ENCODE results near the gene STK32A.
A peak's percentile ranks its signal among the peaks of the same experiment; 100 is the strongest.

Gene STK32A

DNA sequence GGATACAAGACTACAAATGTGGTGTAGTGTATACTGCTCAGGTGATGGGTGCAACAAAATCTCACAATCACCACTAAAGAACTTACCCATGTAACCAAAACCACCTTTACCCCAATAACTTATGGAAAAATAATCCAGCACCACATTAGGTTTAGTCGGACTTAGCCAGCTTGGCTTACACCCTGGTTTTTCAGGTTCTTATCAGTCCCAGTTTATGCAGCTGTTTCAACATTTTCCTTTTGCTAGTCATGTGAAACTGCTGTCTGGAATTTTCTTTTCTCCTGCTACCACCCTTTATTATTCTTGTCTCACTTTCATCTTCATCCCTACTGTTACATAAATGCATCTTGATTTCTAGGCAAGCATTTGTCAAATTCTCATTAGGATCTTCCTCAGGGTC, 51.5 kb downstream of the STK32A start:
- no peak for TF ChIP-seq JUND (IDR thresholded peaks at IDR 0.05; ENCODE audit: low read depth)
- in situ Hi-C loops (cut with HindIII; ENCODE audit: low pct_unique_long_range_greater_than_20kb, low sequenced_read_pairs): no loop called here
- no peak for DNase-seq (ENCODE audit: low read depth in 1 of 2, low spot score in 1 of 2)

DNA sequence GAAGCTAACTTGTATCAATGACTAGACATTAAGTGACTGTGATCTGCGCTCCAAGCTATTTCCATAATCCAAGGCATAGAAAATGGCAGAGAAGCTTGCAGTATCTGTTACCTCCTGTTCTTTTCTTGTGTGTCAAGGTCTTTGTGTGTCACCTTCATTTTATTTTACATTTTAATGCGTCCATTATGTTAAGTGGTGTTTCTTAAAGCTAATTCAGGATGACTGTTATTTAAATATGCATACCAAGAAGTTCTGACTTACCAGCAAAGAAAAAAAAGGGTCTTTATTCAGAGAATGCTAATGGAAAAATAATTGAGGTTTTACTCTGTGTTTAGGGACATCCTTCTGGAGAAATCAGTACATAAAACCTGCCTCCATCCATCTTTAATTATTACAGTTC, 52.3 kb downstream of the STK32A start:
- in situ Hi-C loops (cut with HindIII; ENCODE audit: low pct_unique_long_range_greater_than_20kb, low sequenced_read_pairs): no loop called here
- DNase-seq (ENCODE audit: low read depth in 1 of 2, low spot score in 1 of 2): no peak
- TF ChIP-seq JUND (IDR thresholded peaks at IDR 0.05; ENCODE audit: low read depth): no peak

- TF ChIP-seq JUND (IDR thresholded peaks at IDR 0.05; ENCODE audit: low read depth): no peak
- no peak for DNase-seq (ENCODE audit: low read depth in 1 of 2, low spot score in 1 of 2)
- in situ Hi-C loops (cut with HindIII; ENCODE audit: low pct_unique_long_range_greater_than_20kb, low sequenced_read_pairs): no loop called here
These were observed 55.4 kb downstream of the STK32A start for GRCh38 chr5:147290261-147290660.

- DNase-seq (ENCODE audit: low read depth in 1 of 2, low spot score in 1 of 2): no peak
These were observed 68.4 kb downstream of the STK32A start for GRCh38 chr5:147303251-147303650.

GRCh38 chr5:147303976-147304375, 69.2 kb downstream of the STK32A start:
- in situ Hi-C loops (cut with HindIII; ENCODE audit: low pct_unique_long_range_greater_than_20kb, low sequenced_read_pairs): no loop called here
- no peak for DNase-seq (ENCODE audit: low read depth in 1 of 2, low spot score in 1 of 2)
- TF ChIP-seq JUND (IDR thresholded peaks at IDR 0.05; ENCODE audit: low read depth): no peak

More at GRCh38 chr5:147303251-147303650, 68.4 kb downstream of the STK32A start:
- no peak for TF ChIP-seq JUND (IDR thresholded peaks at IDR 0.05; ENCODE audit: low read depth)
- in situ Hi-C loops (cut with HindIII; ENCODE audit: low pct_unique_long_range_greater_than_20kb, low sequenced_read_pairs): no loop called here

GRCh38 chr5:147305147-147305546, 70.3 kb downstream of the STK32A start:
- in situ Hi-C loops (cut with HindIII; ENCODE audit: low pct_unique_long_range_greater_than_20kb, low sequenced_read_pairs): no loop called here
- no peak for TF ChIP-seq JUND (IDR thresholded peaks at IDR 0.05; ENCODE audit: low read depth)
- peak in 1 of 2 experiments; percentile 34 for DNase-seq (ENCODE audit: low read depth in 1 of 2, low spot score in 1 of 2)

DNA sequence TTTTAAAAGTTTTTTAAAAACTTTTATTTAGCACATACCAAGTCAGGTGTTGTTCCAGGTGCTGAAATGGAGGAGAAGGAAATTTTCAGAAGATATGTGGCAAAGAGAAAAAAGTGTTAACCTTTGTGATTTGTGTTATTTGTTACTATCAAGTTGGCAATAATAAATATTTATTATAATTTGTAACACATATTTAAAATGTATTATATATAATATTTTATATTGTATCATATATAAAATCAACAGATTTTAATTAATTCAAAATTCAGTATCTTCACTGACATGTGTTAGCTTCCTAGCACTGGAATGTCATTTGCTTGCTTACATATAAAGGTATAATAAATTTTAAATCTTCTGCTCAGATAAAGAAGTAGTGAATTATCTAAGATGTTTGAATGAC, 71.5 kb downstream of the STK32A start:
- no peak for TF ChIP-seq JUND (IDR thresholded peaks at IDR 0.05; ENCODE audit: low read depth)

DNA sequence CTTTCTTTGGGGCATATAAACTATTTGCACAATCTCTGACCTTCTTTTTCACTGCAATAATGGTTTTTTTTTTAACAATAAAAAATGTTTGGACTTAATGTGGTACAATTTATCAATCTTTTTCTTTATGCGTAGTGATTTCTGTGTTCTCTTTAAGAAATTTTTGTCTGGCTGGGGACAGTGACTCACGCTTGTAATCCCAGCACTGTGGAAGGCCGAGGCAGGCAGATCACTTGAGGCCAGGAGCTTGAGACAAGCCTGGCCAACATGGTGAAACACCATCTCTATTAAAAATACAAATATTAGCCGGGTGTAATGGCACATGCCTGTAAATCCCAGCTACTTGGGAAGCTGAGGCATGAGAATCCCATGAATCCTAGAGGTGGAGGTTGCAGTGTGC, 72.3 kb downstream of the STK32A start:
- TF ChIP-seq JUND (IDR thresholded peaks at IDR 0.05; ENCODE audit: low read depth): no peak
- no peak for DNase-seq (ENCODE audit: low read depth in 1 of 2, low spot score in 1 of 2)
- in situ Hi-C loops (cut with HindIII; ENCODE audit: low pct_unique_long_range_greater_than_20kb, low sequenced_read_pairs): no loop called here

More for the DNA sequence above, 71.5 kb downstream of the STK32A start:
- DNase-seq (ENCODE audit: low read depth in 1 of 2, low spot score in 1 of 2): no peak
- in situ Hi-C loops (cut with HindIII; ENCODE audit: low pct_unique_long_range_greater_than_20kb, low sequenced_read_pairs): no loop called here

DNA sequence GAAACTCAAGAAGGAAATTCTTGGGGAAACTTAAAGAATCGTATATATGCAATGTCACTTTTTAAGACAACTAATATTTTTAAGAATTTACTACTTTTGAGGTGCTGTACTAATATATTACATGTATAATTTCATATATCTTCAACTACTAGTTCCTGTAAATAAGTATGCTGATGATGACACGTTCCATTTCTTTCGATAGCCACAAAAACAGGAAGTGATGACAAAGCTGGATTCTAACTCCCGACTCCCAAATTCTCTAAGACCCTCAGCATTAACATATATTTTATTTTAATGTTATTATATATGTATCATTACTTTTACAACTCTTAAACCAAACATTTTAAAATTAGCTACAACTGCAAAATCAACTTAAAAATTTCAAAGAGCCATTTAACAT, 74.8 kb downstream of the STK32A start:
- no peak for DNase-seq (ENCODE audit: low read depth in 1 of 2, low spot score in 1 of 2)
- in situ Hi-C loops (cut with HindIII; ENCODE audit: low pct_unique_long_range_greater_than_20kb, low sequenced_read_pairs): no loop called here
- TF ChIP-seq JUND (IDR thresholded peaks at IDR 0.05; ENCODE audit: low read depth): no peak

DNA sequence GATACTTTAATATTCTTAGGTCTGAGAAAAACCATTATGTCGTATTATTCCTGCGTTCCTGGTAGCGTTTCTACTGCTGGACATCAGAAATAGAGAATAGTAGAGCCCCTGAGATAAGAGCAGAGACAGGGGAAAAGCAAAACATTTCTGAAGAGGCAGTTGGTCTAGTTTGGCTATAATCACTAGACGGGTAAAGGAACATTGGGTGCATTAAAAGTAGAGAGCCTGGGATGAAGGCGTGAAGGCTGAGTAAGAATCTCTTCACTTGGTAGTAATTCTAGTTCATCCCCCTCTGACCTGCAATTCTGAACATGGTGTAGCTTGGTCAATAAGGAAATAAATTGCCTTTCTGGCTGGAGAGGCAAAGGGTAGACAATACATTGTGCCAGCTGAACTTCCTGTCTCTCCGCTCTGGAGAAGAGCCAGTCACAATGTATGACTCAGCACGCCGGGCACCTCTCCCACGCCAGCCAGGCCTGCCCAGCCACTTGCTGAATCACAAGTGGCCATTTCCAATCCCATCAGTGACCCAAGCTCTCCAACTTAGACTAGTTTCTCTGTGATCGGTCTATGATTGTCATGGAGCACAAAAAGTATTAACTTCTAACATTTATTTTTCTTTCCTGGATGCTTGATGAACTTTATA, 75.4 kb downstream of the STK32A start:
- DNase-seq (ENCODE audit: low read depth in 1 of 2, low spot score in 1 of 2): peak; percentile 19 to 88
- in situ Hi-C loops (cut with HindIII; ENCODE audit: low pct_unique_long_range_greater_than_20kb, low sequenced_read_pairs): no loop called here
- TF ChIP-seq JUND (IDR thresholded peaks at IDR 0.05; ENCODE audit: low read depth): no peak

DNA sequence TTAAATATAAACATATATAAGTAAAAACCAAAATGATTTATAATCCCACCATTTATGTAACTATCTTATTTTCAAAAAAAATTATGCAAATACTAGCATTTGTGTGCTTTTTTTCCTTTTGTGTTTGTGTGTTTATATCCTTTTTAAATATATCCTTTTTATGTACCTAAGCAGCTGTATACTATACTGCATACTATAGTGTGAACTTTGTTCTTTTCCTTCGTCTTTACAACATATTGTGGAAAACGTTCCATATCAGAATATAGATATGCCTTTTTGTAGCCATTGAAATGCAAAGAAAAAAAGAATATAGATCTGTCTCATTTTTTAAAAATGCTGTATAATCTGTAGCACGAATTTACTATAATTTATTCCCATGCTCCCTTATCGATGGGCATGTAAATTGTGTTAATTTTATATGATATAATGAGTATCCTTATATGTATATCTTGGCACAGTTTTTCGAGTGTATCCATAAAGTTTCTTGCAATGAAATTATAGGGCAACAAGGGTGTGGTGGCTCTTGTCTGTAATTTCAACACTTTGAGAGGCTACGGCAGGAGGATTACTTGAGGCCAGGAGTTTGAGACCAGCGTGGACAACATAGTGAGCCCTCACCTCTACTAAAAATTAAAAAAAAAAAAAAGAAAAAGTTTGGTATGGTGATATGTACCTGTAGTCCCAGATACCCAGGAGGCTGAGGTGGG, 83.3 kb downstream of the STK32A start:
- in situ Hi-C loops (cut with HindIII; ENCODE audit: low pct_unique_long_range_greater_than_20kb, low sequenced_read_pairs): no loop called here
- TF ChIP-seq JUND (IDR thresholded peaks at IDR 0.05; ENCODE audit: low read depth): no peak

DNA sequence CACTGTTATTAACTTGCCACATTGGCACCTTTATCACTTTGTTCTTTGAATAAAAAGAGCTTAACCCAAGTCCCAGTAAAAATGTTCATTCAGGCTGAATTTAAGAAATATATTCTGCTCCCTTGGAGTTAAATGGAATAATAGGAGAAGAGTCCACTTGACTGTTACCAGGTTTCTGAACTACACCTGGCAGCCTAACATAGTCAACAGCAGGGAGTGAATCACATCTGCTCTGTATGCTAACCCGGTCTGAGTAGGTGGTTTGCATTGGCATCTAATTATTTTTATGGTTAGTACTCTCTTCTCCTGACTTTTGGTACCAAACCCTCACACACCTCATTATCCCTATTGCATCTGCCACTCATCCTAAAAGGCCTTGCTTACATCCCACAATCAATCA, 86.7 kb downstream of the STK32A start:
- in situ Hi-C loops (cut with HindIII; ENCODE audit: low pct_unique_long_range_greater_than_20kb, low sequenced_read_pairs): no loop called here
- no peak for DNase-seq (ENCODE audit: low read depth in 1 of 2, low spot score in 1 of 2)
- no peak for TF ChIP-seq JUND (IDR thresholded peaks at IDR 0.05; ENCODE audit: low read depth)

More for the DNA sequence above, 83.3 kb downstream of the STK32A start:
- DNase-seq (ENCODE audit: low read depth in 1 of 2, low spot score in 1 of 2): no peak

DNA sequence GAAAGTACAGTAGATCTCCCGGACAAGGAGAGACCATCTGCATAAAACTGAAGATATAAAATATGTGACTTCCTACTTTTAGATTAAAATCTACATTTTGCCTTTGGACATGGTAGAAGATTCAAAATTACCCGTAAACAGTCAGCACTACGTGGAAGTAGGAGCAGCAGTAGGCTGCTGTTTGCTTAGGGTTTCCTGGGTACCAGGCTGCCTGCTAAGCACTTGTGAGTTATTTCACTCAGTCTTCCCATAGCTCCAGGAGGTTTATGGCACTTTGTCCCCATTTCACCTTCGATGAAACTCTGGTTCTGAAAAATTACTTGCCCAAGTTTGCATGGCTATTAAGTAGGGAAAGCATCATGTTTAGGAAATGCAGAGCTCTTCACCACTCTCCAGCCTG, 92.6 kb downstream of the STK32A start:
- no peak for TF ChIP-seq JUND (IDR thresholded peaks at IDR 0.05; ENCODE audit: low read depth)
- no peak for DNase-seq (ENCODE audit: low read depth in 1 of 2, low spot score in 1 of 2)
- in situ Hi-C loops (cut with HindIII; ENCODE audit: low pct_unique_long_range_greater_than_20kb, low sequenced_read_pairs): no loop called here

Measured in T47D (cell line).